Measurements from ENCODE around the gene SLC7A4.
"Not testable (repeated sequence)": the region's sequence is repeated elsewhere in the genome, so short reads cannot be mapped to it uniquely, and the experiment has no call there.

The SLC7A4 gene

GRCh38 chr22:21032037-21032867 is at the start of gene SLC7A4:
Gene SLC7A4 (minus strand): TSS chr22:21032561. CDS start chr22:21031812, 749 bp downstream.
- no peak for DNase-seq

- DNase-seq: no peak
Measured at GRCh38 chr22:21080435-21081137, 48.2 kb upstream of the SLC7A4 start.

GRCh38 chr22:21079493-21079892 is 47.1 kb upstream of the SLC7A4 start:
- DNase-seq: no peak

- DNase-seq: no peak
Measured at GRCh38 chr22:21078916-21079315, 46.6 kb upstream of the SLC7A4 start.

- no peak for DNase-seq
Measured at GRCh38 chr22:21077884-21078508, 45.6 kb upstream of the SLC7A4 start.

- no peak for DNase-seq
Measured at GRCh38 chr22:21076912-21077625, 44.7 kb upstream of the SLC7A4 start.

- DNase-seq: no peak
Measured at GRCh38 chr22:21075516-21076138, 43.3 kb upstream of the SLC7A4 start.

- DNase-seq: no peak
Measured at GRCh38 chr22:21074102-21074715, 41.8 kb upstream of the SLC7A4 start.

GRCh38 chr22:21073482-21073881 is 41.1 kb upstream of the SLC7A4 start:
- no peak for DNase-seq

- DNase-seq: no peak
Measured at GRCh38 chr22:21073023-21073422, 40.7 kb upstream of the SLC7A4 start.

- DNase-seq: not testable (repeated sequence)
Measured at GRCh38 chr22:21071796-21072195, 39.4 kb upstream of the SLC7A4 start.

- no peak for DNase-seq
Measured at GRCh38 chr22:21070690-21071615, 38.6 kb upstream of the SLC7A4 start.

- no peak for DNase-seq
Measured at GRCh38 chr22:21069375-21069774, 37.0 kb upstream of the SLC7A4 start.

- no peak for DNase-seq
Measured at GRCh38 chr22:21068681-21069276, 36.4 kb upstream of the SLC7A4 start.

GRCh38 chr22:21067901-21068680 is 35.7 kb upstream of the SLC7A4 start:
- DNase-seq: no peak

GRCh38 chr22:21067075-21067900 is 34.9 kb upstream of the SLC7A4 start:
- no peak for DNase-seq

GRCh38 chr22:21064917-21065864 is 32.8 kb upstream of the SLC7A4 start:
- no peak for DNase-seq

- not testable (repeated sequence) for DNase-seq
Measured at GRCh38 chr22:21064425-21064824, 32.1 kb upstream of the SLC7A4 start.

Measured in activated gamma-delta T cell treated with Interleukin-2 at 50 U/mL for 16 hours (primary cell).